Lower leg skin (tissue), 4 donors: ENCODE data around the gene CPXM2. TPM values are rescaled to one million over a fixed set of nuclear protein-coding genes. Genes with fewer than 3 reads are reported as not detected.

Experiments
- DNase-seq, 2 donors: peaks; one replicate each; pipeline ENCODE4 v3.0.0-alpha.2; 2019; ENCODE audit warnings: low spot score in 2 of 2
- H3K4me3 ChIP-seq: fragments of 200-600 bp; sonication (generic); 2 replicates; pipeline ENCODE4 v1.5.1; 2017; ENCODE audit warnings: mild to moderate bottlenecking, low read depth; ENCODE audit not compliant: poor library complexity, severe bottlenecking
- POLR2A ChIP-seq, 2 donors: fragments of 450-650 bp; IDR thresholded peaks; one replicate each; pipeline ENCODE4 v1.6.1; 2016 to 2017; ENCODE audit warnings: antibody characterized with exemption in 2 of 2, mild to moderate bottlenecking in 1 of 2, moderate library complexity in 1 of 2
- WGBS, 2 donors: methylation state at CpG; one replicate each; pipeline ENCODE4 v1.1.5; 2018; 5-methylcytosine and 5-hydroxymethylcytosine counted together
- intact Hi-C: fragments of 100-400 bp; cut with DNase I; formaldehyde crosslinking; loops from one replicate; pipeline ENCODE4 v1.15.0; 2023; ENCODE audit warnings: low total_unique reads
- total RNA-seq, 4 donors: library from RNA; depleted of rRNA; stranded (reverse); fragments of >200 nt; gene quantifications; one replicate each; pipeline ENCODE4 v1.1.0, GENCODE V29; 2016
- TF ChIP-seq, protein P1 (sequence below), 3 donors: fragments of 450-650 bp; IDR thresholded peaks; one replicate each; pipeline ENCODE4 v1.5.1; 2016; ENCODE audit warnings: antibody characterized with exemption in 3 of 3, mild to moderate bottlenecking in 3 of 3, moderate library complexity in 2 of 3

The CPXM2 gene
- total RNA-seq, 4 donors from 2014 or later: 1.6 to 7.0 (median 4.9) TPM

DNA sequence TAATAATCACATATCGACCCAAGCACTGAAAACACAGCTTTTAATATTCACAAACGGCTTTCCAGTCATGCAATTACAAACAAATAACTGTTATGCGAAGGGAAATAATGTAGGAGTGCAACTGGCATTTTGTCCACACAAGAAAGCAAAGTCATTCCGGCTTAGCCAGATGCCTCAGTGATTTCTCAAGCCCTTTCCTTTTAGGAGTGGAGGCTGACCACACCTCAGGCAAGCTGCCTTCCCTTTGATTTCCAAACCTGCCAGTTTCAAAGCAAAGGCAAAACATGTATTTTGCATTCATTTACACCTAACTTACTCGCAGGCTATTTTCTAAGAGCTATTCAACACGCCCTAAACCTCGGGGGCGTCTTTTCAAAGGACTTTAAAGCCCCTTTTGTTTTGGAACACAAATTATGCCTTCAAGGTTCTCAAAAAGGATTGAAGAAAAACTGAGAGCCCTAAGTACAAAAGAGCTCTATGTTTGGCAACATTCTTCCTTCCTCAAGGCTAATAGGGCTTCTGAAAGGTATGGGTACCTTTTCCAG is 109.6 kb downstream of the CPXM2 start:
- TF ChIP-seq POLR2A (IDR thresholded peaks at IDR 0.05): no peak
- TF ChIP-seq, protein P1, sequence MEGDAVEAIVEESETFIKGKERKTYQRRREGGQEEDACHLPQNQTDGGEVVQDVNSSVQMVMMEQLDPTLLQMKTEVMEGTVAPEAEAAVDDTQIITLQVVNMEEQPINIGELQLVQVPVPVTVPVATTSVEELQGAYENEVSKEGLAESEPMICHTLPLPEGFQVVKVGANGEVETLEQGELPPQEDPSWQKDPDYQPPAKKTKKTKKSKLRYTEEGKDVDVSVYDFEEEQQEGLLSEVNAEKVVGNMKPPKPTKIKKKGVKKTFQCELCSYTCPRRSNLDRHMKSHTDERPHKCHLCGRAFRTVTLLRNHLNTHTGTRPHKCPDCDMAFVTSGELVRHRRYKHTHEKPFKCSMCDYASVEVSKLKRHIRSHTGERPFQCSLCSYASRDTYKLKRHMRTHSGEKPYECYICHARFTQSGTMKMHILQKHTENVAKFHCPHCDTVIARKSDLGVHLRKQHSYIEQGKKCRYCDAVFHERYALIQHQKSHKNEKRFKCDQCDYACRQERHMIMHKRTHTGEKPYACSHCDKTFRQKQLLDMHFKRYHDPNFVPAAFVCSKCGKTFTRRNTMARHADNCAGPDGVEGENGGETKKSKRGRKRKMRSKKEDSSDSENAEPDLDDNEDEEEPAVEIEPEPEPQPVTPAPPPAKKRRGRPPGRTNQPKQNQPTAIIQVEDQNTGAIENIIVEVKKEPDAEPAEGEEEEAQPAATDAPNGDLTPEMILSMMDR (IDR thresholded peaks at IDR 0.05): no peak
- intact Hi-C loops: no loop called here
- H3K4me3 ChIP-seq: no peak overlapping the region
- DNase-seq: no peak
- 59 to 61% methylated on average over 8 of the region's 8 CpGs for WGBS, 2 donors

DNA sequence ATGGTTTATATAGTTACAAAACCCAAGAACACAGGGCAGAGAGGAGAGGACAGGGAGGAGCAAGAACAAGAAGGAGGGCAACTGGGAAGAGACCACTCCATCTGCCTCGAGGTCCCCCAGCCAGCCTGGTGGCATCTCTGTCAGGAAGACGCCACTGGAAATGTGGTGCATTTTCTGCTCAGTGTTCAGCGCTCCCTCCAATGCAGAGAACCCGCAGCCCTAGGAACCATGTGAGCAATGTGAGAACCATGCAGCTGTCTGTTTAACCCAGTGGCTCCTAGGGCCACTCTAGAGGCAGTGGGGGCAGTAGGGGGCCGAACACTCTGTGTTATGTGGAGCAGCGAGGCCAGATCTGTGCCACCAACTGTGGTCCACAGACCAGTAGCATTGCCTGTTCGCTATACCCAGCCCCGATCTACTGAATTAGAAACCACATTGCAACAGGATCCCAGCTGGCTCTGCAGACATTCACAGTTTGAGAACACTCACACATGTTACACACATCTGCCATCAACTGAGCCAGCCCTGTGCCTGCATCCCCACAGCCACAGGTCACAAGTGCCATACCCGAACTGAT is 110.2 kb downstream of the CPXM2 start:
- no peak overlapping the region for H3K4me3 ChIP-seq
- intact Hi-C loops: no loop called here
- 78 to 92% methylated on average over 9 of the region's 9 CpGs for WGBS, 2 donors
- peak in 1 of 2 donors; percentile 75 for DNase-seq
- TF ChIP-seq, protein P1 (IDR thresholded peaks at IDR 0.05): no peak
- TF ChIP-seq POLR2A (IDR thresholded peaks at IDR 0.05): no peak

DNA sequence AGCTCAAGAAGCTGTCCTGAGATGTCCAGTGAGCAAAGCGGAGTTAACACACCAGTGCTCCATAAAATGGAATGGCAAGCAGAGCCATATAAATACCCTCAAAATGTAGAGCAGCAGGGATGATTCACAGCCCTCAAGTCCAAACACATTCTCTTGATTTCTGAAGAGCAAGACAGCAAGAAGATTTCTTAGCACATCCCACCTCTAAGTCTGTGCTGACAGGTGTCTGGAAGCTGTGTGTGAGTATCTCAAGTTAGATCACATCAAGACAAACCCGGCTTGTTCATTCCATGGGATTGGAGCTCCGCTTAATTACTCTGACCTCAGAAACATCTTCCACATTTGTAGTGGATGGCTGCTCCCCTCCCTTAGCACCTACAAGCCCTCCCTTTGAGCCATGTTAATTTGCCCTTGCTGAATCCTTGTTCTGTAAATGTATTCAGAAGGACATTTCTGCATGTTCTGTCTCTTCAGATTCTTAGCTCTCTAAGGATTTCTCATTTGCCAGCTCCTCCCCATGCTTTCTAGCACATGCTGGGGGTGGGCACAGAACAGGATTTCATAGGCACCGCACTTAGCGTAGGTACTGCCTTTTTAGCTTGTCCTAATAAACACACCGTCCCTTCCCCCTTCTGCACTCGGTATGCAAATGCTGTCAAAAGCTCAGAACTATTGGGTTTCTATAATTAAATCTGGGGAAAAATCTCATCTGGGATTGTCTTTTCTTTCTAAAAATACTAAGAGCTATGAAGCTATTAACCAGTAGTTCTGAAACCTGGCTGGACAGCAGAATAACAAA is 112.7 kb downstream of the CPXM2 start:
- no peak overlapping the region for H3K4me3 ChIP-seq
- peak in 1 of 2 donors; percentile 13 for DNase-seq
- intact Hi-C loops: no loop called here
- WGBS, 2 donors: 63 to 70% methylated on average over 7 of the region's 7 CpGs
- TF ChIP-seq, protein P1 (IDR thresholded peaks at IDR 0.05): no peak
- no peak for TF ChIP-seq POLR2A (IDR thresholded peaks at IDR 0.05)

DNA sequence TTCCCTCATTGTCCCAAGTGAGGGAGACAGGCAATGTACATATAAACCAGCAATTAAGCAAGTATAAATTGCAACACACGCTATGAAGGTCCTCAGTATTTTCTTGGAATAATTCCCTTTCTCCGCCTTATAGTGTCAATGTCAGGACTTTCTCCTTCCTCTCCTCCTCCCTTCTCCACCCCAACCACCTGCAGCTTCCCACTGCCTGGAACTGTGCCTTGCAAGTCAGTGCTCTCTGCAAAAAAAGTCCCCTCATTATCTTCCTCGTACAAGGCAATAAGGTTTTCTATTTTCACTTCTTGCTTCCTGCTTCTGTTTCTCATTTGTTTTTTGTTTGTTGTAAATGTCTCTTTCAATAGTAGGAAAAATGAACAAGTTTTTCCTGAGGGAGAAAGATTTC is 113.7 kb downstream of the CPXM2 start:
- TF ChIP-seq, protein P1 (IDR thresholded peaks at IDR 0.05): no peak
- no peak for TF ChIP-seq POLR2A (IDR thresholded peaks at IDR 0.05)
- 25 to 32% methylated on average over 3 of the region's 3 CpGs for WGBS, 2 donors
- intact Hi-C loops: no loop called here

GRCh38 chr10:123774132-123774742 is 117.4 kb downstream of the CPXM2 start:
- WGBS, 2 donors: 85 to 87% methylated on average over 11 of the region's 11 CpGs
- no peak for DNase-seq
- no peak for TF ChIP-seq POLR2A (IDR thresholded peaks at IDR 0.05)
- TF ChIP-seq, protein P1 (IDR thresholded peaks at IDR 0.05): no peak
- intact Hi-C loops: no loop called here
- H3K4me3 ChIP-seq: no peak overlapping the region

More for the DNA sequence above, 113.7 kb downstream of the CPXM2 start:
- peak in 1 of 2 donors; percentile 13 for DNase-seq
- no peak overlapping the region for H3K4me3 ChIP-seq
